NCI-H2196 (cell line): ENCODE results near the gene MAP4K4.

ENCODE experiments used
- DNase-seq: peaks from one replicate; lab custom pipeline; 2025; ENCODE audit not compliant: unreplicated experiment; lab: John Stamatoyannopoulos, UW

MAP4K4 gene

GRCh38 chr2:101720732-101721131, 23.2 kb downstream of the MAP4K4 start:
- DNase-seq = no peak

DNA sequence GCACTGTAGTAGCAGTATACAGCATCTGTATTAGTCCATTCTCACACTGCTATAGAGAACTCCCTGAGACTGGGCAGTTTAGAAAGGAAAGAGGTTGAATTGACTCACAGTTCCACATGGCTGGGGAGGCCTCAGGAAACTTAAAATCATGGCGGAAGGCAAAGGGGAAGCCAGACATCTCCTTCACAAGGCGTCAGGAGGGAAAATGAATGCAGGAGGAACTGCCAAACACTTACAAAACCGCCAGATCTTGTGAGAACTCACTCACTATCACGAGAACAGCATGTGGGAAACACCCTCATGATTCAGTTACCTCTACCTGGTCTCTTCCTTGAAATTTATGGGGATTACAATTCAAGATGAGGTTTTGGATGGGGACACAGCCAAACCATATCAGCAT, 25.4 kb downstream of the MAP4K4 start:
- DNase-seq = no peak

DNA sequence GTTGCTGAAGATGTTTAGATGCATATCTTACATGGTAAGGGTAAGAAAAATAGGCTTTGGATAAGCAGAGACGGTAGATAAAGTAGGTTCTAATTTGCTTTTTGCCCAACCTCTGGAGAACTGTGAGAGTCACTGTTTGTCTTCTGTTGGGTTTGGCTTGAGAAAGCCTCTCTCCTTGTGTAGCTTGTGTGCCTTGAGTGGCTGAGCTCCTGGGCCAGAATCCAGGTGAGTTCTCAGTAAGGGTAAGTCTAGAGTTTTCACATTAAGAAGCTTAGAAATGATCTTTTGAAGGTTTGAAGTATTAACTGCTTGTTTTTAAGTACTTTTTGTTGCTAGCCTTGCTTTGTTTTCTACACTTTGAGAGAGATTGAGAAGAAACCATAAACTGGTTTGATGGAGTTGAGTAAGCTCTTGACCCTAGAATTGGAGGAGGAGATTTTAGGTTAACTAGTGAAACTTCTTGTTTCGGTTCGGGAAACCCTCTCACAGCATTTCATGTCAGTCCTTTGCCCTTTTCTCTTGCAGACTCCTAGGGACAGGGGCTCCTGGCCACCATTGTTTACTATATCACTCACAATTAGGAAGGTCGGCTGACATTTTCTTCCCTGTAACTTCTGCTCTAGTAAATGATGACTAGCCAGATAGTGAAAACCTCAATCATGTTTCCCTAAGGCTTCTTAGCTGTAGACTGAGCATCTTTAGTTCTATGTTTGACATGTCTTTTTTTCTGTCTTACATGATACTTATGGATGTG, 26.0 kb downstream of the MAP4K4 start:
- no peak for DNase-seq

DNA sequence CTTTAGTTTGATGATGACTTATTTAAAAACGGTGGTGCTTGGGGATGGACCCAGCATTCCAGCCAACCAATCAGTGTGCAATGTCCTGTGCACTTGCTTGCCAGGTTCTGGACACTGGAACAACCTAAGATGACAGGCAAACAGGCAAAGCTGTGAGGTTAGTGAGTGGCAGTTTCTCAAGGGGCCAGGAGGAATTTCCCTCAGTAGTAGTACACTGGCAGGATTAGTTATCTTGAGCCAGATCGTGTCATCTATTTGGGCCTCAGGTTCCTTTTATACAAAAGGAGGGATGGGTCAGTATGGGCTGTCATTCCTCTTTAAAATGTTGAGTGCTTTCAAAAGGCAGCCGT, 26.6 kb downstream of the MAP4K4 start:
- DNase-seq = no peak

DNA sequence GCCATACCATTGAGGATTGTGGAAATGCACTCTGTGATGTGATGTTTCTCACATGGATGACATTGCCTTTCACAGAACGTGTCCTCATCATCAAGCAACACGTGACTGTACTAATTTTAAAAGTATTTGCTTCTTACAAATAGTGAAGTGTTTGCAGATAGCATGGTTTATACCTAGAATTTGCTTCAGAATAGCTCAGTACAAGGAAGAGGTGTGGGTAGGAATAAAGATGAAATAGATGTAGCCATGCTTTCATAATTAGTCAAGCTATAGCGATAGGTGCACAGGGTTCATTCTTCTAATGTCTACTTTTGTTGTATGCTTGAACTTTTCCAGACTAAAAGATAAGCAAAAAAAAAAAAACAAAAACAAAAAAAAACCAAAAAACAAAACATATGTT, 27.5 kb downstream of the MAP4K4 start:
- DNase-seq = no peak

DNA sequence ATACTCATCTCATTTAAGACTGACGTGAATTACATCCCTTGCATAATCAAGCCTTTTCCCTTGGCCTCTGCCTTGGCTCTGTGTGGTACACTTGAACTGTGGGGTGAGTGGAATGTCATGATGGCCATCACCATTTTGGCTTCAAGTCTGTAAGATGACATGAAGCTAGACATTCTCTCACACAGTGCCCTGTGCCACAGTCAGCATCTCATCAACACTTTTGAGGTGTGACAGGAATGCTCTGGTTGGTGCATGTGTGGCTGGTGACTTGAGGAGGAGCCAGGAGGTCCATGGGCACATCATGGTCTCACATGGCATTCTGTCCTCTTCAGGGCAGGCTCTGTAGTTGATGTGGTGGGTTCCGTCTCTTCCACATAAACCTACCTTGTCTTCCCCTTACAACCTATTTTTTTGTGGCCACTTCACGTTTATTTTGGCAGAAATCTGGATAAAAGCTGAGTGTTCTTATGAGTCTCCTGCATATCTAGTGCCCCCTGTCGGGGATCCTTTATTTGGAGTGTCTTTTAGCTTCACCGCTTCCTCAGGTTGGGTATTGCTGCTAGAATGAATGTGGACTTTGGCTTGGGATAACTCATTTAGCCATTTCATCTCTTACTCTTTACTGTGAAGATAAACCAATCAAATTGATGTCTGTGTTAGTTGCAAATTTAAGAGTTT, 28.1 kb downstream of the MAP4K4 start:
- no peak for DNase-seq

- DNase-seq = no peak
Measured at GRCh38 chr2:101728865-101729264, 31.4 kb downstream of the MAP4K4 start.

DNA sequence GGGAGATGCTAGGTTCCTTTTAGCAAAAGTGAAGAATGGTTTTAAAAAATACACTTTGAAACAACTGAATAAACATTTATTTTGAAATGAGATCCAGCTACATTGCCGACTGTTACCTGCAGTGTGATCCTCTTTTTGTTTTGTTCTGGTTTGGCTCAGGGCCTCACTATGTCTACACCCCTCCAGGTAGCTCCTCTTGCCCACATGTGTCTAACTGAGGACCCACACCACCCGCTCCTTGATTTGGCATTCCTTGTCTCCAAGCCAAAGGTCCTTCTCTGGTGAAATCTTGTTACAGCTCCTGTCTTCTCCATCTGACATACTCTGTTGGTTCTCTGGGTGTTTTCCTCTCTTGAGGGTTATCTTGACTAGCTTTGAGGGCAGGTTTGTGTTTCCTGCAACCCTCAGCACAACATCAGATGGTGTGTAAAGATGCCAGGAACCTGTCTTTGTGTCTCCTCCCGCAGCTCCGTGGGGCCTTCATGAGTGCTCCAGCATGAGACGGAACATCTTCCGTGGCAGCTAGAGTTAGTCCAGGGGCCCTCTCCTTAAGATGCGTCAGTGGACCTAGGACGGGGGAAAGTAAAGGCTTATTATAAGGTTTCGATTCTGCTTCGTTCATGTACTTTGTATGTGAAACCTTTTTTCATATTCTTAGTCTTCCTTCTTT, 32.1 kb downstream of the MAP4K4 start:
- no peak for DNase-seq

DNA sequence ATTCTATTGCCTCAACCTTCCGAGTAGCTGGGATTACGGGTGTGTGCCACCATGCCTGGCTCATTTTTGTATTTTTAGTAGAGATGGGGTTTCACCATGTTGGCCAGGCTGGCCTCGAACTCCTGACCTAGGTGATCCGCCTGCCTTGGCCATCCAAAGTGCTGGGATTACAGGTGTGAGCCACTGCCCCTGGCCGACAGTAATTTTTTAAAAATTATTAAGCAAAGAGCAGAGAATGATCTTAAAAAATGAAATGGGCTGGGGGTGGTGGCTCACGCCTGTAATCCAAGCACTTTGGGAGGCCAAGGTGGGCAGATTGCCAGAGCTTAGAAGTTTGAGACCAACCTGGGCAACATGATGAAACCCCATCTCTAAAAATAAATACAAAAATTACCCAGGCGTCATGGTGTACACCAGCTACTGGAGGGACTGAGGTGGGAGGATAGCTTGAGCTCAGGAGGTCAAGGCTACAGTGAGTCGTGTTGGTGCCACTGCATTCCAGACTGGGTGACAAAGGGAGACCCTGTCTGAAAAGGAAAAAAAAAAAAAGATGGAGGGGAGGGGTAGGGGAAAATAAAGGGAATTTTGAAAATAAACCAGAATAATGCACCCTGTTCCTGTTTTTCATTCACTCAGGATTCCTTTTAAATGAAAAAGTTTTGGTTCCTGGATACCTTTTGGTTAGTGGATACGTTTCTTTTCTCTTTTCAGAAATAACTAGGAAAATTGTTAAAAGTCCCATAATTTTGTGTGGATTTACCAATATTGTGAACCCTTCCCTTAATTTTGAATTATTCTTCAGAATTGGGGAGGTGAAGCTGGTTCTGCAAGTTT, 33.9 kb downstream of the MAP4K4 start:
- no peak for DNase-seq

DNA sequence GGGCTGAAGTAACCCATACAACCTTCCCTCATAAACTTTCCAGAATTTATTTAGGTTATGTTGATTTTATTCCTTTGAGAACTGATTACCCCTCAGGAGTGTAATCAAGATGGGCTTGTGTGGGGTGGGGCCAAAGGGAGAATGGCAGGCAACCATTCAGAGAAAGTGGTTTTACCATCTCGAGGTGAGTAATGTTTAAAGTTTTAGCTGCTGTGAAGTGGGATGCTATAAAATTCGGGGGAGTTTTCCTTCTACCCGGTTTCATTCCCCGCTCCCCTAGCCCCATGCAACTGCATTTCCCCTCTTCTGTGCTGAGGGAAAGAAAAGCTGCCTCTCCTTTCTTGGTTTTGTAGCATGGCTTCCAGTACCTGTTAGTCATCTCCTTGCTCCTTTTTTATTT, 34.7 kb downstream of the MAP4K4 start:
- no peak for DNase-seq

DNA sequence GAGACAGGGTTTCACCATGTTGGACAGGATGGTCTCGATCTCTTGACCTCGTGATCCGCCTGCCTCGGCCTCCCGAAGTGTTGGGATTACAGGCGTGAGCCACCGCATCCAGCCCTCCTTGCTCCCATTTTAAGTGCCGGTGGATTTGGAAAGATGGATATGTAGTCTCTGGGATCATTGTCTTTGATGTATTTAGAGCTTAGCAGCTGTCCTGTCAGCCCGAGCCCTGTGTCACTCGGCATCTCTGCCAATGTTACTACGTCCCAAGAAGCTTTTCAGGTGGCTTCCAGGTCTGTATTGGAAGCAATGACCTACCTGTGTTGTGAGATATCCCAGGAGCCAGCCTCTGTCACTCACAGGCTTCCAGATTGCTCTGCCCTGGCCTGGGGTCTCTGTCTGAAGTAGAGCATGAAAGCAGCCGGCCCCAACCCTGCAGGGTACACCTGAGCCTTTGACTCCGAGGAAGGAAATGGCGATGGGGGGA, 35.3 kb downstream of the MAP4K4 start:
- DNase-seq = no peak

- DNase-seq = peak; percentile 20
Measured at GRCh38 chr2:101733257-101733993, 35.9 kb downstream of the MAP4K4 start.

DNA sequence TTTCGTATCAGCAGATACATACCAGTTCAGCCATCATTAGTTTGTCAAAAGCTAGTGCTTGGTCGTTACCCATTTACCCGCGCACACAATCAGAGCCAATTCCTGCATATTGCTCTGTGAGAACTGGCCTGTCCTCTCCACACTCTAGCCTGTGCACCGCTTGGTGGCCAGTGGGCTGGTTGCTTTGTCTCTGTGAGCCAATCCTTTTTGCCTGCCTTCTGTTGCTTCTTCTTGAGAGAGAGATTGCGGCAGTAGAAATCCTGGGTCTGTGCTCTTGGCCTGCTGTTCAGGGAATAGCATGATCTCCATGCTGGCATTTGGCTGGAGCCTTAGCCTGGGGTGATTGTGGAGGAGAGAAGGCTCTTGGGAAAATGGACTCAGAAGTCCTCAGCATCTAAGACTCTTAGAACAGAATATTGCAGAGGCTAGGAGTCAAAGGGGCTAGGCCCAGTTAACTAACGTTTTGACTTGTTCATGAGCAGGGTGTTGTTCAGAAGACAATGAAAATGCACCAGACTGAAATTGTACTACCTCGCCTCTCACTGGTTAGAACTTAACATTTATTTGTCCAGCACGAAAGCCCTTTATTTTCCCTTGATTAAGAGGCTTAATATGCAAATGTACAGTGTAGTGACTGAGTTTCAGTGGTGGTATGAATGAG, 37.1 kb downstream of the MAP4K4 start:
- DNase-seq = no peak

- DNase-seq = no peak
Measured at GRCh38 chr2:101735166-101735533, 37.6 kb downstream of the MAP4K4 start.

- no peak for DNase-seq
Measured at GRCh38 chr2:101736233-101736632, 38.7 kb downstream of the MAP4K4 start.

DNA sequence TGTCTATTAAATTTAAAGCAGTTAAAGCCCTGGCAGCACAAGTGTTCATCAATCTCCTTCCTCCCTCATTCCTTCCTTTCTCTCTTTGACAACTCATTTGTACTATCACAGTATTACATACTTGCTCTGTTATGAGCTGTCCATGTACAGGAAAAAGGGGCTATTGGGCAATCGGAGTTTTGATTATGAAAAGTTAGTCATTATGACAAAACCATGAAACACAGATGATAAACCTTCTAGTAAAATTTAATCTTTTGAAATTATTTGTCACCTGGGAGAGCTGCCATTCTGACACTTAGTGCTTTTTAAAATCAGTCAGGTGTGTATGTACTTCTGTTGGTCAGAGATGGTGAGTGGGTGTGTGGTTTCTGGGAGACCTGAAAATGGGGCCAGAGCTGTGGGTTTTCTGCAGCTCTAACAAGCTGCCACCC, 39.4 kb downstream of the MAP4K4 start:
- DNase-seq = no peak

- no peak for DNase-seq
Measured at GRCh38 chr2:101737478-101738255, 40.2 kb downstream of the MAP4K4 start.

DNA sequence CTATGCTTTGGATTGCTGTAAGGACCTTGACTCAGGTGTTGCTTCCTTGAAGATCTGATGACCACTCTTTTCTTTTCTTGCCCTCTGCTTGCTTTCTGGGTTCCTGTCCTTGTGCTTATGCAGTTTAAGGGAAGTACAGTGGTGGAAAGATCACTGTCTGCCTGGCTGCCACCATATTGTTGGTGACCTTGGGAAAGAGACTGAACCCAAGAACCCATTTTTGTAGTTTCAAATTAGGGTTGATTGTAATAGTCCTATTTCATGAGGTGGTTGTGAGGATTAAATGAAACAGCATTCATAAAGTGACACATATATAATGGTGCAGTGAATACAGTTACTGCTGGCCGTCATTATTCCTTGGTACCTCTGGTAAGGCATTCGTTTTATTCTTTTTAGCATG, 41.1 kb downstream of the MAP4K4 start:
- DNase-seq = no peak

- no peak for DNase-seq
Measured at GRCh38 chr2:101740555-101740964, 43.1 kb downstream of the MAP4K4 start.
